G401.6 (cell line): Measurements from ENCODE around the gene MAEA.

Experiments used
- FAIRE-seq: peaks from 2 replicates; lab custom pipeline; 2012; peaks lifted over from hg19 to GRCh38; lab: Jason Lieb, UNC

Gene MAEA

DNA sequence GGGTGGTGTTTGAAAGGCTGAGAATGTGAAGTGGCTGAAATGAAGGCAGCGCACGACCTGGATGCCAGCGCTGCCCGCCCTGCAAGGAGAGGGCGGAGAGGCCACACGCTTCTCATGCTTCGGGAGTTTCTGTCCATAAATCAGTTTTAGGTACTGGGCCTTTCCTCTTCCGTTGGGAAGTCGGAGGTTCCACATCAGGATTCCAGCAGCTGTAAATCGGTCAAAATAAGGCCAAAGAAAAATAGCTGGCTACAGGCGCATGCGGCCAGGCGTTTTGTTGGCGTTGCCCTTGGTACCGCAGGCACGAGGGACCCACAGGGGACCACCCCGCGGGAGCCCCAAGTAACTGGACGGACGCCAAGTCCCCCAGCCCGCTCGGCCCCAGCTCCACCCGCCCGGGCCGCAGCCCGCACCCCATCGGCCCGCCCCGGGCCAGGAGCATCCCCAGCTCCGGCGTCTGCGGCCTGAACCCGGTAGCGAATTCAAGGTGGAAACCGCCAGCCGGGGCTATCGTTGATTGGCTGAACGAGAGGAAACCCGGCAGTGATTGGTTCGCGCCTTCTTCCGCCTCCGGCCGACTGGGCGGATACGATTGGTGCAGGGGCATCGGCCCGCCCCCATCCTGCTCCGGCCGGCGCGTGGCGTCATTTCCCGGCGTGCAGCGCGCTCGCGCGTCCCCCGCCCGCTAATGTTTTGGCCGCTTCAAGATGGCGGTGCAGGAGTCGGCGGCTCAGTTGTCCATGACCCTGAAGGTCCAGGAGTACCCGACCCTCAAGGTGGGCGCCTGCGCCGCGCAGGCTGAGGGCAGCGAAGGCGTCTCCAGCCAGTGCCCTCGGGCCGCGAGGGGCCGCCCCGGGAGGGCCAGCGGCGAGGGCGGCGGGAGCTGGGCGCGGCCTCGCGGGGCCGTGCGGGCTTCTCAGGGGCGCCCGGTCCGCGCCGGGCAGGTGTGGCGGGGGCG lies at the start of gene MAEA:
Gene MAEA, plus strand, starts transcription at position 685 of the 958 bp plus-strand sequence. Its CDS starts 23 bp downstream, at position 708.
- peak; percentile 97 for FAIRE-seq

DNA sequence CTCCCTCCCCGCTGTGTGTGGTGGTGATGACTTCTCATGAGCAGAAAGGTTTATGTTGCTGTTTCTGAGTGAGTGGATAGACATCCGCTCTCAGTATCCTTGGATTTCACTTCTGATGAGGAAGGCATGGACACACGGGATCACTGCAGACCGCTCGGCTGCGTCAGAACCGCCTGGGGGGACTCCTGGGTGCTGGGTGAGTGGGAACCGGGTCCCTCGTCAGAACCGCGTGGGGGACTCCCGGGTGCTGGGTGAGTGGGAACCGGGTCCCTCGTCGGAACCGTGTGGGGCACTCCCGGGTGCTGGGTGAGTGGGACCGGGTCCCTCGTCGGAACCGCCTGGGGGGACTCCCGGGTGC lies 49.8 kb upstream of the MAEA start:
- no peak for FAIRE-seq

DNA sequence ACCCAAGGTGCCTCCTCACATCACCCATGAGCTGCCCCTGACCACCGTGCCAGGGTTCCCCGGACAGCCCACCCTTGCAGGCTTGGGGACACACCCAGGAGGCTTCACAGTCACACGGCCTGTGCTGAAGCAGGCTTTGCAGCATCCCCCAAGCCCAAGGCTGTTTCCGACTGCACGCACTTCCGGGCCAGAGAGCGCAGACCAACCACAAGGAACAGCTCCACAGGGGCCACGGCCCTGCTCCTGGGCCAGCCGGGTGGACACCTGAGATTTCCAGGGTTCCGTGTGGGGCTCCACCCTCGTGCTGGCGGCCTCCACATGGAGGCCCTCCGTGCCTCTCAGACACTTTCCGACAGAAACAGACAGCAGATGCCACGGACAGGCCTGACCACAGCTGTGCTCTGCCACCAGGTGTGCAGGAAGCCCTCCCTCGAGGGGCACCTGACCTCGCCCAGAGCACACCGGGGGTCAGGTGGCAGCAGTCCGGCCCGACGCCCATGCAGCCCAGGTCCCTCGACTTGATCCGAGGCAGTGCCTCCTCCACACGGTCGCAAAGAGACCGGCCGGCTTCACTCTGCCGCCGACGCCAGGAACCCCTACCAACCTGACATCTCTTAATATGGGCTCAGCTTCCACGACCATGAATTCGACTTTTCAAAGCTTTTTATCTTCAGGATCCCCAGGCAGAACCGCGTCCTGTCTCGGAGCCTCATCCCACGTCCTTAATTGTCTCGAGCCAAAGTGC lies 48.8 kb upstream of the MAEA start:
- no peak for FAIRE-seq

DNA sequence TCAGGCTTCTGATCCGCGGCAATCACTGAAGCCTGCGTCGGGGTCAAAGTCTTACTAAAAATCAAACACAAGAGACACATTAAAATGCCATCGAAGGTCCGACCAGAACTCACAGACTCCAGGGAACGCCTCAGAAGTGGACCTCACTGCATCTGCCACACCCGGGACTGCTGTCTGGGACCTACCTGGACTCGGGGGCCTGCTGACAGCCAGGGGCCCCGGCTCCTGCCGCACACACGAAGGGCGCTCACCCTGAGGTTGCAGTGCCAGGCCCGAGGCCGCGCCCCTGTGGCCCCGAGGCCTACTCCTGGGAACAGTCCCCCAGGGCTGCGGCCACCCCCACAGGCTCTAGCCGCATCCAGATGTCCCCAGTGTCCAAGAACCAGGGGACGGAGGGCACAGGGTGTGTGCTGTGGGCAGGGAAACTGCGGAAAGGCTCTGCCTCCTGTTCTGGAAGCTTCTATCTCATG lies 48.2 kb upstream of the MAEA start:
- no peak for FAIRE-seq

DNA sequence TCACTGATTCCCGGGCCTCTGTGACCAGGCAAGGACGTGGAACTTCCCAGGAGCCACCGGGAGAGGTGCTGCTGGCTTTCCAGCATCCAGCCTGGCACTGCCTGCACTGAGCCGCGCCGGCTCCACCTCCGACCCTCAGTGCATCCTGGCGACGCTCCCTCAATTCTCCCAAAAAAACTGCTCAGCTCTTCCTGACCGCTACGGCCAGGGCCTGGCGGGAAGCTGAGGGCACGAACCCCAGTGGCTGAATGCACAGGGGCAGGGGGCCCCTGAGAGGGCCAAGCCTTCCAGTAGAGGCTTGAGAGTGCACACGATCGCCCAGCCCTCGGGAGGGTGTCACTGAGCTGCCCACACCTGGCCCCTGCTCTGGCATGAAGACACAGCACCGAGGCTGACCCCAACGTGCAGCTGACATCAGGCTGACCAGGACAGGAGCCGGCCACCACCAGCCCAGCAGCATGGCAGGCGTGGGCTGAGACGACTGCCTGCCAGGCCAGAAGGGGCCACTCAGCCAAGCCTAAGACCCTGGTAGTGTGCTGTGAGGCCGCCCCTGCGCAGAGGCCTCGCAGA lies 47.7 kb upstream of the MAEA start:
- no peak for FAIRE-seq

DNA sequence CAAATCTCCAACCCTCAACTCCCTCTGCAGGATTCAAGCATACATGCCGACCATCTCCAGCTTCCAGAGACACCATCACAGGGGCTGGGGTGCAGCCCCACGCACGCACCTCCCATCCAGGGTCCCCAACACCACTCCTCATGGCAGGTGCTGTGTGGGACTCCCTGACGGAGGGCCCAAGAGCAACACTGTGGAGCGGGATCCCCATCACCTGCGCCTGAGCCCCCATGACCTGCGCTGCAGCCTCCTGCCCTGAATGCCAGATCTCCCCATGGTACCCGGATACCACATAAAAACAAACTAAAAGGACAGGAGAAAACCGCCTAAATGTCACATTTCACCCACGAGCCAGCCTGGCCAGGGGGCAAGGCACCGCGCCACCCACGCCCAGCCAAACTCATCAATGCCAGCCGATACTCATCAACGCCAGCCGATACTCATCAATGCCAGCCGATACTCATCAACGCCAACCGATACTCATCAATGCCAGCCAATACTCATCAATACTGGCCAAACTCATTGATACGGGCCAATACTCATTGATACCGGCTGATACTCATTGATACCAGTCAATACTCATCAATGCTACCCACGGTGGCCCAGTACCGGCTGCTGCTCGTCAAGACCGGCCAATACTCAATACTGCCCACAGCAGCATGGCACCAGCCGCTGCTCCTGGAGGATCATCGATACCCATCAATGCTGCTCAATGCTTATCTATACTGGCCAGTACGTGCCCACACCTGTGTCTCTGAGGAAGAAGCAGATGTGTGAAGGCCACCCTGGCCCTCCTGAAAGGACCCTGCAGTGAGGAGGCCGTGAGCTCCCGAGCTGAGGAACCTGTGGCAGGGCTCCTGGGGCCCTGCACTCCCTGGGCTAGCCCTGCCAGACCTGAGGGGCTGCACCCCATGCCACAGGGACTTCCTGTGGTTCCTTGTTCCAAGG lies 46.9 kb upstream of the MAEA start:
- FAIRE-seq, result no peak

DNA sequence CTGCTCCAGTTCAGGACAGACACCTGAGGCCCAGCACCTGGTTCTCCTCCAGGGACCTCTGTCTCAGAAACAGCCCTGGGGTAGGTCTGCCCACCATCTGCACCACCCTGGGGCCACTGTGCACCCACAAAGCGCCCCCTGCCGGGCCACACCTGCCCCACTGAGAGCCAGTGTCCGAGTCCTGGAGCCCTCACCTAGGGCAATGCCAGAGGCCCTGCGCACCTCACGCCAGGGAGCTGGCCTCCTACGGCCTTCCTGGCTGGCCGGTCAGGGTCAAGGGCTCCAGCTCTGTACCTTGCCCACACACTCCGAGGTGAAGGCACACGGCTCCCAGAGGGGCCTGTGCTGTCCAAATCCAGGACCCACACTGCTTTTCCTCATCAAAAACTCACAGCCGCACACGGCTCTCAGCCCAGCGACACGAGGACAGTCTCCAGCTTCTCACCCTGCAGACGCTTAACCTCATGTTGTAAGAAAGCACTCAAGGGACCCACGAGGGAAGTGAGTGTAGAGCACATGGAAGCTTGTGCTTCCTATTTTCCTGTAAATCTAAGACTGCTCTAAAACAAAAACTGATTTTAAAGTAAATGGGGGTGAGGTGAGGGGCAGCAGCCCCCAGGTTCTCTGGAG lies 46.1 kb upstream of the MAEA start:
- no peak for FAIRE-seq

DNA sequence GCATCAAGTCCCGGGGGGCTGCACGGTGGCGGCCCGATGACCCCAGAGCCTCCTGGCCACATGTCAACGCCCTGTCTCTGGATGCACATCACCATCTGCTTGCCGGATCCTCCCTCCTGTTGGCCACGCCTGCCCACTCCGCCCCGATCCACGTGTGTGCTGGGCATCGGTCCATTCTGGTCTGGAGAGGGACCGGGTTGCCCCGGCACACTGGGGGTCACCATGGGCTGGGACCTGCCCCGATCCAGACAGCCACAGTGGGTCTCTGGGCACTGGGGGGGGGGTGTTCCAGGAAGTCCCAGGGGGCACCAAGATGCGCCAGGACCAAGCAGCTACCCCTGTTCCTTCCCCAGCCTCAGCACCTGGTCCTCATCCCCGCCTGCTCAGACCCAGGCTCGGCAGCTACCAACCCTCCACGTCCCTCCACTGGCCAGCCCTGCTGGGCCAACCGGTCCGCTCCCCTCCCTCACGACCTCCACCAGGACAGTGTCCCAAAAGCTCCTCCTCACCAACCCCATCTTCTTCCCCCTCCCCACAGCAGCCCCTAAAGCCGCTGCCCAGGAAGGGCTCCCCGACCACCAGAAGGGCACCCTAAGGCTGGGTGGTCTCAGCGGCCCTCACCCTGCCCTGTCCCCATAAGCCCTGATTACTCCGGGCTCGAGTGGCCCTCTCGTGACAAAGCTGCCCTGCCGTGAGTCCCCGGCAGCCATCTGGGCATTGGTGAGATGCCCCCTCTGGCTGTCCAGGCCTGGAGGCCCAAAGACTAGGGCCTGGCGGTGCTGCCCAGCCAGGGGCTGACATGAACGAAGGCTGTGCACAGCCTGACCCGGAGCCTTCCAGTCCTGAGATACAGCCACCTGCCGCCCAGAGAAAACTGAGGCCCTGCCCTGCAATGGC lies 45.4 kb upstream of the MAEA start:
- no peak for FAIRE-seq

DNA sequence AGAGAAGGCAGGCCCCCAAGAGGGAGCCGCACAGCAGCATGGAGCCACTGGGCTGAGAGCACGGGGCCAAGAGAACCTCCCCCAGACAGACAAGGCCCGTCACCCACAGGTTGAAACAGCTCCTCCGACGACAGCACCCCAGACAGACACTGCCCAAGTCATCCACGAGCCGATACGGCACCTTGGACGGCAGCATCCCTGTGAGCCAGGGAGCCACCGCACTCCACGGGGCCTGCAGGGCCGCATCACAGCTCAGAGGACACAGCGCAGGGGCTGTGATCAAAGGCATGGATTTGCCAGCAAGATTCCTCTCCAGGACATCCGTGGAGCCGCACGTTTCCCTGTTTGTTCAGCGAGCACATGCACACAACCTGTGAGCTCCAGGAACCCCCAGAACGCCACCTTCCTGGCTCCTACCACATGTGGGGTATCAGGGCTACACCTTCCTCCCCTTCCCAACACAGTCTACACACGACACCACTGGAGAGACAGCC lies 44.7 kb upstream of the MAEA start:
- FAIRE-seq, result no peak

DNA sequence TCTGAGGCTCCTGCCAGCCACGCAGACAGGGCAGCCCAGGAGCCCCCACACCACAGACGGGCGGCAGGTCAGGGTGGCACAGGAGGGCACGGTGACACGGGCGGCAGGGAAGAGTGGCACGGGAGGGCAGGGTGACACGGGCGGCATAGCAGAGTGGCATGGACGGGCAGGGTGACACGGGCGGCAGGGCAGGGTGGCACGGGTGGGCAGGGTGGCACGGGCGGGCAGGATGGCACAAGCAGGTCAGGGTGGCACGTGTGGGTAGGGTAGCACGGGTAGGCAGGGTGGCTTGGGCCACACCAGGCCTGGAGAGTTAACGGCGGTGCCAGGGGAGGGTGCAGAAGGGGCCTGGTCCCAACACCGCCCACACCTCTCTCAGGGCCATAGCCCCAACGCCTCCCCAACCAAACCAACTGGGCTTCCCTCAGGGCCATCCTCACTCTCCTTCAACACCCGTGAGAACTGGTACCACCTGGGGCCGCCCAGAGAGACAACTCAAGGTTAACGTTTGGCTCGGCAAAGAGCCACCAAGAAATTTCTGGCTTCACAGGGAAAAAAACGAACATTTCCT lies 44.1 kb upstream of the MAEA start:
- FAIRE-seq, result no peak

DNA sequence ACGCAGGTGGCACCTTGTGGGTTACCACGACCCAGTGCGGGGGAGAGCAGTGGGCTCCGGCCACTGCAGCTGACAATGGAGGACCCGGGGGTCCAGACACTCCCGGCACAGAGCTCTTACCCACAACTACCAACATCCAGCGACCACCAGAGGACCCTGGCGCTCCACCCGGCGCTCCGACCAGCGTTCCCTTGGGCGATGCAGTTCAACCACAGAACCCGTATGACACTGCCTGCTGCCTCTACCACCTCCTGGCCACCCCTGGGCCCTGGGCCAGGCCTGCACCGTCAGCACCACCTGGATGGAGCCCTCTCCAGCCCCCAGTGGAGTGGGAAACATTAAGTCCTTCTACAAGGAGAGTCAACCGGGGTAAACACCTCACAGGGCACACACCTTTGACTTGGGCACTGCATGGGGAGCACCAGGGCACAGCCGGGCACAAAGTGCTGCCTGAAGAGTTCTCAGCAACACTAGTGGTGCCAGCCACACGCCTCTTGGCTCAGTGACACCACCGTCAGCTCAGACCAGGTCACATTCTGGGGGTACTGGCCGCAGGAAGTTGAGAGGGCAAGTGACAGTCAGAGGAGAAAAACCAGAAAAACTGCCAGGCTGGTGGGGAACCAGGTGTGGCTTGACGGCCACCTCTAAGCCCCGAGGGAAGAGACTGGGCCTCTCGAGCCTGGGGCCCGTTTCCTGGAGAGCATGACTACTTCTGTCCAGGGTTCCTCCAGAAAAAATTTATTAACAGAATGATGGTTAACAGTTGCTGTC lies 43.4 kb upstream of the MAEA start:
- FAIRE-seq, result no peak

DNA sequence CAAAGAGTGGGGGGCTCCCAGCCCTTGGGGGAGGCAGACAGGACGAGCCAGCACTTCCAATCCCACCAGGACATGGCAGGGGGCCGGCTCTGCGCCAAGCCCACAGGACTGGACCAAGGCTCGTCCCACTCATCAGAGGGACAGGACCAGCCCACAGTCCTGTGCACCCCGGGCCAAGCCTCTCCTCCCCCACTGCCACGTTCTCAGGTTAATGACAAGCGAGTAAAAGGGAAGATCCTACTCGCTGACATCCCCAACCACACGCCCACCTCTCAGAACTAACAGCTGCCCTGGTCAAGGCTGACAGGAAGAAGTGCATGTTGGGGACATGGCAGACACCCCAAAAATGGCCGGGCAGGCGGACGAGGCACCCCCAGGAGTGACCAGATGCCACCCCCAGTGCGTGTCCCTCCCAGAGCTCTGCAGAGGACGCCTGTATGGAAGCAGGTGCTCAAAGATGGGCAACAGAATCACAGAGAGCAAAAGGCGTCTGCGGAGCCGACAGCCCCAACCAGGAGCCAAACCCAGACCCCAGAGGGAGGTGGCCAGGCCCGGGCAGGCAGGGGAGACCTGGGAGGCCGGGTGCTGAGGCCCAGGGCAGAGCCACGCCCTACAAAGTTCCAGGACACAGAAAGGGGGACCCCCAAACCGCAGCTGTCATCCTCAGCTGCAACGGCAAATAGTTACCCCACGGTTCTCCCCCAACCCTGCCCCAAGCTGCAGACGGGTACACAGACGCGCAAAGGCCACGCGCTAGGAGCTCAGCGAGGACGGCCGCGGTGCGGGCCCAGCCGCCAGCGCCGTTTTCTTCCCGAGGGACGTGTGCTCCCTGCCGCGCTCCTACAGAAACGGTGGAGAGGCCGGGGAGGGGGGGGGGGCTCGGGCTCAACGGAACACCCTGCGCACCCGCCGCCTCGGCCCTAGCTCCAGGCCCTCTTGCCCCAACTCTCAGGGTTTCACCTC lies 42.5 kb upstream of the MAEA start:
- FAIRE-seq, result no peak

DNA sequence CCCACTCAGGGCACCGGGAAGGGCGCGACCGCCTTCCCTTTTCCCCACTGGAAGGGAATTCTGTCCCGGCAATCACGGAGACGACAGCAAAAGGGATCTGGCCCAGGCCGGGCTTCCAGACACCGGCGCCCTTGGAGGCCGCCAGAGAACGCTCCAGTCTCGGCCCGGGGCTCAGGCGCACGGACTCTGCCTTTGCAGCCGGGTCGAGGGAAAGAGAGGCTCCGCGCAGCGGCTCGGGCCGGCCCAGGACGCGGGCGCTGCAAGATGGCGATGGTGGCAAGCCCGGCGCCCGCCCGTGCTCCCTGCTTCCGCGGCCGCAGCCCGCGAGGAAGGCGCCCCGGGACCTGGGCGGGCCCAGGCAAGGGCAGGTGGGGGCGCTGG lies 41.8 kb upstream of the MAEA start:
- no peak for FAIRE-seq

DNA sequence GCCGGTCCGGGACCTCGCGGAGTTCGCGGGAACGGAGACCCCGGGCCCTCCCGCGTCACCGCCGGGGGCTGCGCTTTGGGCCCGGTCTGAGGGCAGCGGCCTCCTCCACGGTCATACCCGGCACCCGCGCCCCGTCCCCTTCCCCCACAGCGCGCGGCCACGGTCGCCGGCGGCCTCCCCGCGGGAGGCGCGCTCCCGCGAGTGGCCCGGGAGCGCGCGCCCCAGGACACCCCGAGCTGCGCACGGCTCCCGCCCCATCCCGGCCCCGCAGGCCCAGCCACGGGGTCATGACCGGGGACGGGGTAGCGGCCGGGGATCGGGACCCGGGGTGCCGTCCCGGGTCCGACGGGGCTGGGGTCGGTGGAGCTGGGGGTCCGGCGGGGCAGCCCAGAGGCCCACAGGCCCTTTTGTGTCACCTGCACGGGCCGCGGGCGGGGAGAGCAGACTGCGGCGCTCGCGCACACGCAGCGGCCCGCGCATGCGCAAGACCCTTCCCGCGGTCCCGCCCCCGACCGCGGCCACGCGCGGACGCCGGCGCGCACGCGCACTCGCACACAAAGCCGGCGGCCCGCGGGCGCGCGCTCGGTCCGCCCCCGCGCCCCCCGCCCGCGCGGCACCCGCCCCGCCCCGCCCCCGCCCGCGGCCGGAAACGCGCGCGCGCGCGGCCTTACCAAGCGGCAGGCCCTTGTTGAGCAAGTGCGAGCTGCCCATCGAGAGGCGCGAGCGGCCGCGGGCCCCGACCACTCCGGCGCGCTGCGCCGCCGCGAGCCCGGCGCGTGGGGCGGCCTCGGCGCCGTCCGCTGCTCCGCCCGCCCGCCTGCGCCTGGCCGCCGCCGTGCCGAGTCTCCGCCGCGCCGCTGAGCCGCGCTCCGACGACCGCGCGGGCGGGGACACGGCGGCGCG lies 41.2 kb upstream of the MAEA start, which contains the start of gene CTBP1:
Gene CTBP1, minus strand, starts transcription at position 886 of the 903 bp plus-strand sequence. CDS start 7,799 bp downstream, outside the sequence.
- no peak for FAIRE-seq

DNA sequence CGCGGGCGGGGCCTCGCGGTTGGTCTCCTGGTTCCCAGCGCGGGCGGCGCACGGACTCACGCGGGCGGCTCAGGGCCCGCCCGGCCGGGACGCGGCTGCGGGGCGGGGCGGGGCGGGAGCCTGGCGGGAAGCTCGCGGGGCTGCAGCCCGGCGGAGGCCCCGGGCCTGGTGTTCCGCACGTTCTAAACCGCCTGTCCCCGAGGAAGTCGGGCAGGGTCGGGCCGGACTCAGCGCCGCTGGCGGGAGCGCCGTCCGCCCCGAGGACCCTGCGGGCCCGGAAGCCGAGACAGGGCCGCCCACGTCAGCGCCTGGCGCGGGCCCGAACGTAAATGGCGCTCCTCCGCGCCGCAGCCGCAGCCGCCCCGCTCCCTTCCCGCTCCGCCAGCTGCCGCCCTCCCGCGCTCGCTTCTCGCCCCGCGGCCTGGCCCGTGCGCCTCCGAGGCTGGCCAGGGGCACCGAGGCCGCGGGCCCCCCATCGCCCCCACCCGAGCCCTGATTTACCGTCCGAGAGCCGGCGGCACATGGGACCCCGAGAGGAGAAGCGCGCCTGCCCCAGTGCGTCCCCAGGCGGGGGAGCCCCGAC lies 40.5 kb upstream of the MAEA start:
- FAIRE-seq, result no peak
